Panc1 (cell line): ENCODE data around the gene ZNF407.

ENCODE experiments used
- CTCF ChIP-seq: fragments of 450-650 bp; IDR thresholded peaks from 2 replicates; pipeline ENCODE4 v1.5.1; 2017; ENCODE audit warnings: mild to moderate bottlenecking
- POLR2AphosphoS5 ChIP-seq: IDR thresholded peaks from 2 replicates; pipeline ENCODE4 v1.6.1; 2012; ENCODE audit warnings: mild to moderate bottlenecking, low read depth, low read length, moderate library complexity
- REST ChIP-seq, 2 experiments: IDR thresholded peaks; 2 replicates each; pipeline ENCODE4 v1.6.1; 2011 to 2012; ENCODE audit warnings: low read depth in 2 of 2, control low read depth in 1 of 2, low read length in 1 of 2, mild to moderate bottlenecking in 1 of 2, moderate library complexity in 1 of 2; ENCODE audit not compliant: insufficient read depth in 1 of 2
- TCF7L2 ChIP-seq: IDR thresholded peaks from 2 replicates; pipeline ENCODE4 v1.6.1; 2011; ENCODE audit warnings: mild to moderate bottlenecking, low read depth, low read length, inconsistent platforms

- no peak for TF ChIP-seq CTCF
- TF ChIP-seq REST (IDR thresholded peaks at IDR 0.05; ENCODE audit: insufficient read depth in 1 of 2, low read depth in 2 of 2, low read length in 1 of 2), result no peak
- no peak for TF ChIP-seq POLR2AphosphoS5
- no peak for TF ChIP-seq TCF7L2
Observed at GRCh38 chr18:74788657-74789056, 191.0 kb downstream of the ZNF407 start.
